Naive thymus-derived CD4-positive, alpha-beta T cell (primary cell): ENCODE measurements around the gene STX3. TPM values are rescaled to one million over a fixed set of nuclear protein-coding genes. Genes with fewer than 3 reads are reported as not detected.

ENCODE experiments used
- ATAC-seq: fragments of 150-1000 bp; cut with Tn5 transposase; 2 replicates; pipeline ENCODE4 v1.10.0; 2021; ENCODE audit warnings: mild to moderate bottlenecking, moderate library complexity
- CTCF ChIA-PET: fragments of 350-600 bp; sonication (Branson Sonifier 250); formaldehyde crosslinking; loops from one replicate; lab custom pipeline; 2021; ENCODE audit warnings: antibody characterized with exemption; lab: Charles Lee
- POLR2A ChIA-PET: fragments of 350-600 bp; sonication (Branson Sonifier 250); formaldehyde crosslinking; loops from one replicate; lab custom pipeline; 2021; ENCODE audit warnings: antibody characterized with exemption, inconsistent platforms; lab: Charles Lee
- DNase-seq, 9 donors: peaks; one replicate each; pipeline versions ENCODE4 v3.0.0 to v3.0.0-alpha.2; 2020 to 2022; ENCODE audit warnings: mixed read lengths in 1 of 9
- H3K27ac ChIP-seq: one replicate; pipeline ENCODE4 v1.7.0; 2013; ENCODE audit warnings: mild to moderate bottlenecking, low read depth, low read length, moderate library complexity
- H3K27me3 ChIP-seq, 2 donors: one replicate each; pipeline ENCODE4 v1.7.0; 2013; ENCODE audit warnings: low read length in 2 of 2, mild to moderate bottlenecking in 2 of 2, moderate library complexity in 2 of 2; ENCODE audit not compliant: control insufficient read depth in 2 of 2, insufficient read depth in 2 of 2
- H3K36me3 ChIP-seq, 3 experiments: 1 replicate in 2 of 3; 2 replicates in 1 of 3; pipeline ENCODE4 v1.7.0; 2013; ENCODE audit warnings: low read length in 3 of 3, mild to moderate bottlenecking in 3 of 3, moderate library complexity in 1 of 3; ENCODE audit not compliant: insufficient read depth in 3 of 3, control insufficient read depth in 2 of 3
- H3K4me1 ChIP-seq, 2 donors: one replicate each; pipeline ENCODE4 v1.7.0; 2013; ENCODE audit warnings: low read length in 2 of 2, mild to moderate bottlenecking in 2 of 2, moderate library complexity in 1 of 2; ENCODE audit not compliant: control insufficient read depth in 2 of 2, insufficient read depth in 2 of 2
- H3K4me3 ChIP-seq: 2 replicates; pipeline ENCODE4 v1.7.0; 2013; ENCODE audit warnings: mild to moderate bottlenecking, low read length
- H3K9me3 ChIP-seq, 3 experiments: 1 replicate in 2 of 3; 2 replicates in 1 of 3; pipeline ENCODE4 v1.7.0; 2013; ENCODE audit warnings: low read length in 3 of 3; ENCODE audit not compliant: control insufficient read depth in 2 of 3
- H3K27ac Mint-ChIP-seq, 9 donors: one replicate each; pipeline ENCODE4 v1.8.0; 2020 to 2022; ENCODE audit warnings: mixed read lengths in 9 of 9, mild to moderate bottlenecking in 8 of 9, moderate library complexity in 5 of 9, inconsistent platforms in 2 of 9
- H3K27me3 Mint-ChIP-seq, 5 donors: one replicate each; pipeline ENCODE4 v1.8.0; 2021 to 2022; ENCODE audit warnings: mixed read lengths in 5 of 5, mild to moderate bottlenecking in 1 of 5
- H3K36me3 Mint-ChIP-seq, 5 donors: one replicate each; pipeline ENCODE4 v1.8.0; 2020 to 2022; ENCODE audit warnings: mixed read lengths in 5 of 5, mild to moderate bottlenecking in 3 of 5, inconsistent platforms in 1 of 5
- H3K4me1 Mint-ChIP-seq, 7 donors: one replicate each; pipeline ENCODE4 v1.8.0; 2020 to 2022; ENCODE audit warnings: mixed read lengths in 7 of 7, mild to moderate bottlenecking in 3 of 7, inconsistent platforms in 1 of 7
- H3K4me3 Mint-ChIP-seq, 10 donors: one replicate each; pipeline ENCODE4 v1.8.0; 2020 to 2022; ENCODE audit warnings: mild to moderate bottlenecking in 10 of 10, mixed read lengths in 10 of 10, moderate library complexity in 6 of 10, inconsistent platforms in 2 of 10
- H3K9me3 Mint-ChIP-seq, 11 donors: one replicate each; pipeline ENCODE4 v1.8.0; 2020 to 2022; ENCODE audit warnings: mixed read lengths in 11 of 11, mild to moderate bottlenecking in 4 of 11, inconsistent platforms in 1 of 11, moderate library complexity in 1 of 11
- intact Hi-C, 2 donors: fragments of 100-400 bp; cut with micrococcal nuclease; formaldehyde crosslinking; loops; one replicate each; pipeline ENCODE4 v1.15.1; 2023
- polyA plus RNA-seq, 2 donors: library from polyadenylated mRNA; unstranded; fragments of 300-500 nt; fragmentation: Illumina TruSeq; gene quantifications; one replicate each; pipeline ENCODE4 v1.2.3, GENCODE V29; 2021
- total RNA-seq, 6 experiments: library from RNA in 5 of 6; stranded (reverse) in 5 of 6; gene quantifications; 1 replicate in 5 of 6; 2 replicates in 1 of 6; pipeline ENCODE4 v1.2.3 and lab custom pipeline; 2021 to 2026

The STX3 gene
- total and polyA plus RNA-seq, 7 experiments from 2014 or later, result 3.5 to 67.4 (median 10.7) TPM

GRCh38 chr11:59854871-59855270 is 99.7 kb downstream of the STX3 start:
- H3K9me3 Mint-ChIP-seq, result peaks cover 0 to 6% (median 0%) of the 10 kb centered on the region in 11 donors

More at GRCh38 chr11:59854871-59855270, 99.7 kb downstream of the STX3 start:
- ChIA-PET CTCF (no interaction called here), POLR2A (no interaction called here)
- Mint-ChIP-seq H3K36me3 (peaks cover 0 to 14% (median 0%) of the 10 kb centered on the region in 5 donors), H3K27ac (no peak overlapping the region), H3K4me1 (peaks cover 0 to 27% (median 4%) of the 10 kb centered on the region in 7 donors), H3K4me3 (no peak overlapping the region), H3K27me3 (peaks cover 4 to 23% (median 5%) of the 10 kb centered on the region in 5 donors)
- intact Hi-C loops, result no loop called here
- Histone ChIP-seq H3K27ac (no peak overlapping the region), H3K4me1 (no peaks in the 10 kb centered on the region), H3K9me3 (no peaks in the 10 kb centered on the region), H3K4me3 (no peak overlapping the region), H3K27me3 (peaks cover 0 to 3% of the 10 kb centered on the region in 2 donors), H3K36me3 (no peaks in the 10 kb centered on the region)
- ATAC-seq (no peak), DNase-seq (no peak)

Other genes with a start within 250 kb of the STX3 start
- gene OR4D9, start 243.8 kb upstream of the STX3 start, total RNA-seq, result not detected
- gene OR4D9, start 243.8 kb upstream of the STX3 start, polyA plus RNA-seq, result not detected
- 10 to 100 TPM; 39.8 to 57.6 (median 52.4) TPM for gene OSBP, start 139.6 kb upstream of the STX3 start, total RNA-seq
- 10 to 100 TPM; 21.0 to 34.5 TPM for gene OSBP, start 139.6 kb upstream of the STX3 start, polyA plus RNA-seq
- gene PATL1, start 86.3 kb upstream of the STX3 start, total RNA-seq, result 10 to 100 TPM; 40.6 to 60.1 (median 45.3) TPM
- gene PATL1, start 86.3 kb upstream of the STX3 start, polyA plus RNA-seq, result 1 to 10 TPM; 5.7 to 7.6 TPM
- gene OR10V1, start 41.5 kb upstream of the STX3 start, total RNA-seq, result not detected
- not detected for gene OR10V1, start 41.5 kb upstream of the STX3 start, polyA plus RNA-seq
- 10 to 100 TPM; 25.1 to 65.6 (median 35.2) TPM for gene MRPL16, start 55.4 kb downstream of the STX3 start, total RNA-seq
- gene MRPL16, start 55.4 kb downstream of the STX3 start, polyA plus RNA-seq, result 100 to 1,000 TPM in 1 of 2 donors, 10 to 100 TPM in 1; 79.5 to 108 TPM
- gene CBLIF, start 90.1 kb downstream of the STX3 start, total RNA-seq, result not detected
- gene CBLIF, start 90.1 kb downstream of the STX3 start, polyA plus RNA-seq, result not detected
- 1 to 10 TPM in 2 of 5 experiments, not detected in 3; 3.4 to 3.8 TPM for gene TCN1, start 111.1 kb downstream of the STX3 start, total RNA-seq
- not detected for gene TCN1, start 111.1 kb downstream of the STX3 start, polyA plus RNA-seq
- not detected for gene OOSP3, start 123.4 kb downstream of the STX3 start, total RNA-seq
- gene OOSP3, start 123.4 kb downstream of the STX3 start, polyA plus RNA-seq, result not detected
- gene OOSP1, start 183.1 kb downstream of the STX3 start, total RNA-seq, result not detected
- not detected for gene OOSP1, start 183.1 kb downstream of the STX3 start, polyA plus RNA-seq
- gene OOSP4A, start 208.7 kb downstream of the STX3 start, total RNA-seq, result not detected
- gene OOSP4A, start 208.7 kb downstream of the STX3 start, polyA plus RNA-seq, result not detected